Inferior parietal cortex (tissue), 1 donor: ENCODE results near the gene RUNX1.

ENCODE experiments used
- DNase-seq: peaks from one replicate; pipeline ENCODE4 v3.0.0-alpha.2; 2016; ENCODE audit errors: extremely low spot score

Gene RUNX1

GRCh38 chr21:34825948-34826548, 223.1 kb downstream of the RUNX1 start:
- DNase-seq: no peak

- no peak for DNase-seq
Measured at GRCh38 chr21:34825101-34825500, 224.0 kb downstream of the RUNX1 start.

DNA sequence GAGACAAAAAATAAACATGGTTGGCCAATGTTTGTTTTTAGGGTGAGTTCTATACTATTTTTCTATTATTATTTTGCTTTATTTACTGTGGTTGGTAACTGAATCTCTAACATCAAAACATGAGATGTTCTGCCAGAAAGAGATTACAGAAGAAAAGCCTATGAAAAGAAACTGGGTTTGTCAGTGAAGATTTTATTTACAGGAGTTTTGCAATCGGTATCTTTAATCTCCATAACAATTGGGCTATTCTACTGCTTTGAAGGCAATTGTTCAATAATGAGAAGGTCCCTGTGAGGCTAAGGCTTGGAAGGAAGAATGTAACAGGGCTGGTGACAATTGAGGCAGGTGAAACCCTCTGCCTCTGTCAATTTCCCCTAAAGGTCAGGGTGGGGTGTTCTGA, 224.8 kb downstream of the RUNX1 start:
- no peak for DNase-seq

- no peak for DNase-seq
Measured at GRCh38 chr21:34822942-34823341, 226.2 kb downstream of the RUNX1 start.

- DNase-seq: no peak
Measured at GRCh38 chr21:34822168-34822567, 226.9 kb downstream of the RUNX1 start.

GRCh38 chr21:34821717-34822116, 227.4 kb downstream of the RUNX1 start:
- no peak for DNase-seq

GRCh38 chr21:34820051-34820450, 229.1 kb downstream of the RUNX1 start:
- DNase-seq: no peak

DNA sequence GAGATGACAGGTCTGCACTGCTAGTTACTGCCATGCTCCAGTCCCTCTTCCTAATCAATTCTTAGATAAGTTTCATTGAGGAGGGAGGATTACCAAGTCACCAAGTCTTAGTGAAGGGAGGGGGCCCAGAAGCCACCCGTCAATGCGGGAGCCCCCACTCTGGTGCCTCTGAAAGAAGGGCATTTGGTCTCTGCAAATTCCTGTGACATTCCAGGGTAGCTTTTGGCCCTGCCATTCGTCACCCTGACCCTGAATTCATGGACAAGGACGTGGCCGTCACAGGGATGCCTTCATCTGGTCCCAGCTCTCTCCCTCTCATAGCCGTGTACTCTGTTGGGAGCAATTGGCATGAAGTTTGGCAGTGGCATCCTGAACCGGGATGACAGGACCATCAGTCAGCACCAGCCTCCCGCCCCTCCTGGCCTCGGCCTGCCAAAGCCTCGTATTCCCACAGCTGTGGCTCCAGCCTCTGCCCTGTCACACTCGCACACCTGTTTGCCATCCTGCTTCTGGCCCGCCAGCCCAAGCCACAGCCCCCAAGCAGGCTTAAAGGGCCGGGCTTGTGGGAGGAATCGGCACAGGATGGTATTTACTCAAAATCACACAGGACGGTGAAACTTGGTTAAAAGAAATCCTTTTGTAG, 229.6 kb downstream of the RUNX1 start:
- no peak for DNase-seq

DNA sequence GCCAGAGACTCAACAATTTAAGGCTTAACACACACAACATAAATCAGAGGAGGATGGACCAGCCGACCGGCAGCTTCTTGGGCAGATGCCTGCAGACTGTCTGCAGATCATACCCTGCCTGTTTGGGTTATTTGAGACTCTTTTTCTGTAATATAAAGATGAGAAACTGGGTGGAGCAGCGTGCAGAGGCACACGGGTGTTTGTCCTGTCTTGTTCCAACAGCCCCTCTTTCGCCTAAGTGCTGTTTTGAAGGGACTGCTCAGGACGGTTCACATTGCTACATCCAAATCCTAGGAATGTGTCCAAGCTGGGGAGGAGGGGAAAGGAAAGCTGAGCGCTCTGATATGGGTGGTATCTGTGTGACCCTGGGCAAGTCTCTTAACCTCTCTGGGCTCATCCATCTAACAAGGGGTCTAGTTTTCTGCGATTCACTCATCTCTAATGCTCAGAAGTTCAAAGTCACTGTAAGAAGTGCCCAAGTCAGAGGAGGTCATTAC, 230.4 kb downstream of the RUNX1 start:
- no peak for DNase-seq

DNA sequence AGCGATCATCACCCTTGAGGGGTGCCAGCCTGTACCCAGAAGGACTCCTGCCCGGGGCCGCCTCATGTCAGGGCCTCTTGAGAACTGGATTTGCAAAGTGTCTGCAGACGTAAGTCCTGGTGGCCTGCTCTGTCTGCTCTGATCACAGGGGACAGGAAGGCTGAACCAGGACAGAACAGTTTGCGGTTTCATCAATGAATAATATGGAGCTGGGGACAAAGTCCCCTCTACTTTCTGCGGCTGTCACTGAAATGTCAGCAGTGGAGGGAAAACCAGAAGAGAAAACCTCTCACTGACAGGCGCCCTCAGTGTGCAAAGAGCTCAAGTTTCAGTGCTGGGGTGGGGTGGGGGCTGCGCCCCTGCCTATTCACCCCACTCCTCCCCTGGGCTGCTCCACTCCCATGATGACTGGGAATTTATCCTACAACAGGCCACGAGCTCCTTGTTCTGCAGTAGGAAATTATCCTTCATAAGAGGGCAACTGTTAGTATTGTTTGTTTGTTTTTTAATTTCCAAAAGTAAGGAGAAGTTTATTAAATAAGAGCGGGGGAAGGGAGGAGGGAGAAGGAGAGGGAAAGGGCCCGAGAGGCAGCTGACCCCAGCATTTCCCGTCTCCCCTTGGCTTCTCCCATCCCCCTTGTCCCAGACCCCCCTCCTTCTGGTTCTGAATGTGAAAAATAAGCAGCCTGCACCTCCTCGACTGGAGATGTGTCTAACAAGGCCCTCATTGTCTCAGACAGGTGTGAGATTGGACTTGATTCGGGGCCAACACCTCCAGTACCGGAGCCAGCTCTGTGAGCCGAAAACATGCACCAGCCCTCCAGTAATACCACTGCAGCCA, 231.1 kb downstream of the RUNX1 start:
- no peak for DNase-seq

- DNase-seq: no peak
Measured at GRCh38 chr21:34815831-34816705, 233.0 kb downstream of the RUNX1 start.

- DNase-seq: no peak
Measured at GRCh38 chr21:34814529-34814951, 234.6 kb downstream of the RUNX1 start.

DNA sequence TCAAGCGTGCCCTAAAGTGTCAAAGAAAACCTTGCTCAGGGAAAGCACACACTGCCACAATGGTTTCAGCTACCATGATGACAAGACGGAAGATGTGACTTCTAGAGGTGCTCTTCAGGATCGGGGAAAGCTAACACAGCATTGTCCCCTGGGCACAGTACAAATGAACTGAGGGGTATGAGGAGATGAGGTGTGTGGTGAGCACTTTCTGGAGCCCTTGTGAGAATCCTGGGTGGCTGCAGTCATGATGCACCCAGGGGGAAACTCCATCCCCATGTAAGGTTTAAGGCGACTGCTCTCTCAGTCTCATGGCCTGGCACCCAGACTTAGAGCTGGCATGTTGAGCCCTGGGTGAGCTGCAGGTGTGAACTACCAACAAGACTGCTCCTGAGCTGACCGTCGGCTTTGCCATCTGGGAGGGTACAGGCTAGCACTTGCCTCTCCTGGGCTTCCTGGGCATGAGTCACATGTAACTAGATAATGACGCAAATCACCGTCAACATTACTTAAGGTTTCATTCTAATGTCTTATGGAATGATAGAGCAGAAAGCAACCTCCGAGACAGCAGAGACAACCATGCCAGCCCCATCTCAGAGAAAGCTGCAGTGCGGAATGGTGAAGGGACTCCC, 235.7 kb downstream of the RUNX1 start:
- no peak for DNase-seq

DNA sequence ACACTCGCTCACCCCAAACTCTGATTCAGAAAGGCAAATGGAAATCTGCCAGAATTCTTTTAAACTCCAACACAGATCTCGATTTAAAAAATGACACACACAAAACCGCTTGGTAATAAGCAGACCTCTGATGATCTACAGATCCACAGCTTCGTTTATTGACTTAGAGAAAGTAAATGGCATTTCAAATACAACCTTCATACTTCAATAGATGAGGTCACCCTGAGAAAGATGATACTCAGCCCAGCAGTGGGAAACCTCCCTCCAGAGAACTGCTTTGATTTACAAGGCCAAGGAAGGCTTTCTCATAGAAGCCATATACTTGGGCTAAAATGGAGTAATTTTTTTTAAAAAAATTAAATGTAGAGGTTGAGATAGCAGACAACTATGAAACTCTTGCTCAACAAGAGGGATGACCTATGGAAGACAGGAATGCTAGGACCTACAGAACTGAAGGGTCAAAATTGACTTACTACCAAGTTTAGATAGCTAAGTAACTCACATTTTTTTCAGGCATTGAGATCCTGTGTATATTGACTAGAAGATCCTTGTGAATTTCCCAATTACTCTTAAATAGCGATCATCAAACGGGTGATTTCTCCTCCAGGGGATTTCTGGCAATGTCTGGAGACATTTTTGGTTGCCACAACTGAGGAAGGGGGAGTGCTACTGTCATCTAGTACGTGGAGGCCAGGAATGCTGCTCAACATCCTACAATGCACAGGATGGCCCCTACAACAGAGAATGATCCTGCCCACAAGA, 236.4 kb downstream of the RUNX1 start:
- no peak for DNase-seq

GRCh38 chr21:34811368-34811767, 237.7 kb downstream of the RUNX1 start:
- DNase-seq: no peak

DNA sequence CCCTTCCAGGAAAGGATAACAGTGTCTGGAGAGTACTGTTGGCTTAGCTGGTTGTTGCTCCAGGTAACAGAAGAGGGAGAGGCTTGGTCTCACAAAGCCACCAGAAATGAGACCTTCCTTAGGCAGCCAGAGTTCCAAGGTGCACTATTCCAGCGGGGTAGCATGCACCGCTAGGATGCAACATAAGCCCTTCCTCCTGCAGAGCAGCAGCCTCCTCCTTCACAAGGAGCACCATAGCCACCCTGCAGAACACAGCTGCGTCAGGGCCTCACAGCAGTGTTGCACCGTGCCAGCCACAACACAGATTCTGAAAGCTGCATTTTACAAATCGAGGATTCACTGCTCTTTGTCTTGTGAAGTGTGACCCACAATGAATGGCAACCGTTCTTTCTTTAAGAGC, 238.3 kb downstream of the RUNX1 start:
- DNase-seq: no peak

- DNase-seq: no peak
Measured at GRCh38 chr21:34809822-34810221, 239.3 kb downstream of the RUNX1 start.

GRCh38 chr21:34808569-34809204, 240.4 kb downstream of the RUNX1 start:
- DNase-seq: no peak

DNA sequence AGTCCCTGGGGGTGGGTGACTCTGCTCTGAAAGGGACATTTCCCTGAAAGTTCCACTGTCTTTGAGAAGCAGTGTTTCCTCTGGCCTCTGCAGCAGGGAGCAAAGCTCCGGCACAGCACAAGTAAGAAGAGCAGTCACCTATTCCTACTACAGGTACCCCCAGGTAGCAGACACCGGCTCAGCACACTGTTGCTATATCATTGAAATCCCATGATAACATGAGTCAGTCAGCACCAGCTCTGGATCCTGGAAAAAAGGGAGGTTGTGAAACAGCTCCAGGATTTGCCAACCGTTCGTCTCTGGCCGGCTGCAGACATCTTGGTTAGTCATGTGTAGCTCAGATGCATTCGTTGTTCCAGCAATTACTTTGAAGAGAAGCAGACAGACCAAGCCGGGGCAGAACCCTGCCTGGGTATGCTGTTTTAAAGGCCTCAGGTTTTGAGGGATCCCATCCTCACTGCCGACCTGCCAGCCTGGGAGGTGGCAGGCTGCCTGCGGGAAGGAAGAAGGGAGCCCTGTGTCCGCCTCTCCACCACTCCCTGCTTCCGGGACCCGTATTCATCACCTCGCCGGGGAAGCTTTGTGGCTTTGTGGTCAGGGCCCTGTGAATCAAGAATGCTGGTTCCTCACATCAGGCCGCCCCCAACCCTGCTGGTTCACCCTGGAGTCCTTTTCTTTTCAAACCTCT, 241.1 kb downstream of the RUNX1 start:
- DNase-seq: no peak
